Measurements from ENCODE around the gene FBXL4.

- TF ChIP-seq POLR2A (IDR thresholded peaks at IDR 0.05) (no peak), CTCF (IDR thresholded peaks at IDR 0.05) (no peak)
Measured at GRCh38 chr6:98831959-98832283, 115.8 kb downstream of the FBXL4 start.

Data from tibial nerve (tissue), 3 donors.